Measurements from ENCODE around the gene AGRN. TPM values are rescaled to one million over a fixed set of nuclear protein-coding genes. Genes with fewer than 3 reads are reported as not detected.

Gene AGRN
- total RNA-seq, 3 donors from 2014 or later (not counting 1 experiment from before 2014, with no cell fraction given): 4.1 to 5.0 (median 4.6) TPM

DNA sequence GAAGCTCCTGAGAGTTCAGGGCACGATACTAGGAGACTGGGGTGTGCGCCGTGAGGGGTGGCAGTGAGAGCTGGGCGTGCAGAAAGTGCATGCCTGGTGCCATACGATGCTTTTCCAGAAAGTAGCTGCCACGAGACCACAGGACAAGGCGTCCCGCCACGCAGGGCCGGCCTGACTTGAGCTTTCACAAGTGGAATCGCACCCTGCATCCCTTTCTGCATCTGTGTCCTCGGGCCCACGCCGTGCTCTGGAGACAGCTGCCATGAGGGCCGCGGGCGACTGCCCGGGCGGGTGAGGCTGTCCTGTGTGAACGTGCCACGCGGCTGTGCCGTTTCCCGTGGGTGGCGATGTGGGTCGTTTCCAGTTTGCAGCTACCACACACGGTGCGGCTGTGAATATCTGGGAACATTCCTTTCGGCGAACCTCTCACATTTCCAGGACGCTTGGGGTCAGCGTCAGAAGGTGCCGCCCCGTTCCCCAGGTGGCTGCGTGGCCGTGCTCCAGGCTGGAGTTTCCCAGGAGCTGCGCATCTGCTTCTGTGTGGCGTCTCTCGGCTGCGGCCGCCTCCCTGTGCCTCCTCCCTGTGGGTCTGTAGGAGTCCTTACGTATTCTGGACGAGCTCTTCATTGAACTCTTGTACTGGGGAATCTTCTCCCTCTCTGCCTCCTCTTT is 37.0 kb upstream of the AGRN start:
- intact Hi-C loops (cut with micrococcal nuclease): loop anchor here (5.0 kb wide), 1 partner anchor 309 kb away; no protein-coding TSS in a partner anchor
- Mint-ChIP-seq H3K4me1 (no peaks in the 10 kb centered on the region), H3K9me3 (no peaks in the 10 kb centered on the region), H3K36me3 (no peaks in the 10 kb centered on the region), H3K27me3 (ENCODE audit: low read depth in 2 of 2) (peaks cover 17% of the 10 kb centered on the region in 2 donors), H3K27ac (no peak overlapping the region), H3K4me3 (no peak overlapping the region)
- no peak for TF ChIP-seq CTCF (IDR thresholded peaks at IDR 0.05)
- 84% methylated on average over 43 of the region's 43 CpGs for WGBS (ENCODE audit: insufficient coverage)
- H3K9me3 ChIP-seq (ENCODE audit: control insufficient read depth, insufficient read depth, low read length): no peaks in the 10 kb centered on the region
- ATAC-seq (no peak), DNase-seq (no peak)
- no peak overlapping the region for H3K27ac ChIP-seq (ENCODE audit: low read length)
- H3K4me1 ChIP-seq (ENCODE audit: control insufficient read depth, insufficient read depth, low read length): no peaks in the 10 kb centered on the region
- no peaks in the 10 kb centered on the region for H3K27me3 ChIP-seq (ENCODE audit: control insufficient read depth, insufficient read depth, low read length)
- no peaks in the 10 kb centered on the region for H3K36me3 ChIP-seq (ENCODE audit: control insufficient read depth, insufficient read depth, low read length)
- no peak overlapping the region for H3K4me3 ChIP-seq (ENCODE audit: low read length)

DNA sequence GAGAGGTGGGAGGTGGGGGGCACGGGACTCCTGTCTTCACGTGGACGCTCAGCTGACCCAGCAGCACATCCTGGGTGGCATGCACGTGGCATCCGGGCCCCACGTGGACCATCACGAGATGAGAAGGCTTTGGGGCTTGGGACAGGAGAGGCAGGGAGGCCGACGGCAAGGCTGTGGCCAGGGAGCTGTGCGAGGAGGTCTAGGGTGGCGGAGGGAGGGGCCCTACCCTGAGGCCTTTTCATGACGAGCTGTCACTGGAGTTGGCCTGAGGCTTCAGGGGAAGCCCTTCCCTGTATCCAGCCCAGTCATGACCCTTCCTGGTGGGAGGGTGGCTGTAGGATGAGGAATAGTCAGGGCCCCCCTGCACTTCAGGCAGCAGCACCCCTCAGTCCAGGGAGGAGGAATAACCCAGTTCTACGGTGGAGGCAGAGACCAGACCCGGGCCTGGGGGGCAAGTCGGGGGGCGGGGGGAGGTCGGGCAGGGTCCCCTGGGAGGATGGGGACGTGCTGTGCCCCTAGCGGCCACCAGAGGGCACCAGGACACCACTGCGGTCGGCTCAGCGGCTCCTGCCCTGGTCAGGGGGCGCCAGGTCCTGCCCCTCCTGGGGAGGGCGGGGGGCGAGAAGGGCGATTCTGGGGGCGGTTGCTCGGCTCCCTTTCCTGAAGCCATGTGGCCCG is 36.0 kb upstream of the AGRN start:
- Mint-ChIP-seq H3K36me3 (no peaks in the 10 kb centered on the region), H3K4me3 (no peak overlapping the region), H3K9me3 (no peaks in the 10 kb centered on the region), H3K4me1 (no peaks in the 10 kb centered on the region), H3K27ac (no peak overlapping the region), H3K27me3 (ENCODE audit: low read depth in 2 of 2) (peaks cover 21 to 27% of the 10 kb centered on the region in 2 donors)
- Histone ChIP-seq H3K4me1 (ENCODE audit: control insufficient read depth, insufficient read depth, low read length) (no peaks in the 10 kb centered on the region), H3K4me3 (ENCODE audit: low read length) (no peak overlapping the region), H3K27ac (ENCODE audit: low read length) (no peak overlapping the region), H3K27me3 (ENCODE audit: control insufficient read depth, insufficient read depth, low read length) (no peaks in the 10 kb centered on the region), H3K9me3 (ENCODE audit: control insufficient read depth, insufficient read depth, low read length) (no peaks in the 10 kb centered on the region), H3K36me3 (ENCODE audit: control insufficient read depth, insufficient read depth, low read length) (no peaks in the 10 kb centered on the region)
- ATAC-seq (peak; percentile 68 to 98 (median 91)), DNase-seq (peak; percentile 63 to 78)
- WGBS (ENCODE audit: insufficient coverage): 20% methylated on average over 29 of the region's 29 CpGs
- intact Hi-C loops (cut with micrococcal nuclease): loop anchor here (1.0 to 5.0 kb wide), 2 partner anchors 79 to 308 kb away; no protein-coding TSS in a partner anchor
- TF ChIP-seq CTCF (IDR thresholded peaks at IDR 0.05): peak; percentile 97

- Mint-ChIP-seq H3K4me1 (no peaks in the 10 kb centered on the region), H3K27me3 (ENCODE audit: low read depth in 2 of 2) (peaks cover 25 to 32% of the 10 kb centered on the region in 2 donors), H3K36me3 (no peaks in the 10 kb centered on the region), H3K27ac (no peak overlapping the region), H3K4me3 (no peak overlapping the region), H3K9me3 (no peaks in the 10 kb centered on the region)
- ATAC-seq (no peak), DNase-seq (no peak)
- intact Hi-C loops (cut with micrococcal nuclease): loop anchor here (1.0 to 5.0 kb wide), 2 partner anchors 79 to 308 kb away; no protein-coding TSS in a partner anchor
- Histone ChIP-seq H3K4me1 (ENCODE audit: control insufficient read depth, insufficient read depth, low read length) (no peaks in the 10 kb centered on the region), H3K4me3 (ENCODE audit: low read length) (no peak overlapping the region), H3K27ac (ENCODE audit: low read length) (no peak overlapping the region), H3K36me3 (ENCODE audit: control insufficient read depth, insufficient read depth, low read length) (no peaks in the 10 kb centered on the region), H3K27me3 (ENCODE audit: control insufficient read depth, insufficient read depth, low read length) (no peaks in the 10 kb centered on the region), H3K9me3 (ENCODE audit: control insufficient read depth, insufficient read depth, low read length) (no peaks in the 10 kb centered on the region)
- 58% methylated on average over 8 of the region's 12 CpGs for WGBS (ENCODE audit: insufficient coverage)
- TF ChIP-seq CTCF (IDR thresholded peaks at IDR 0.05): peak; percentile 70
These were observed 35.5 kb upstream of the AGRN start for GRCh38 chr1:984476-984814.
